ENCODE measurements around the gene MLPH.

The MLPH gene

DNA sequence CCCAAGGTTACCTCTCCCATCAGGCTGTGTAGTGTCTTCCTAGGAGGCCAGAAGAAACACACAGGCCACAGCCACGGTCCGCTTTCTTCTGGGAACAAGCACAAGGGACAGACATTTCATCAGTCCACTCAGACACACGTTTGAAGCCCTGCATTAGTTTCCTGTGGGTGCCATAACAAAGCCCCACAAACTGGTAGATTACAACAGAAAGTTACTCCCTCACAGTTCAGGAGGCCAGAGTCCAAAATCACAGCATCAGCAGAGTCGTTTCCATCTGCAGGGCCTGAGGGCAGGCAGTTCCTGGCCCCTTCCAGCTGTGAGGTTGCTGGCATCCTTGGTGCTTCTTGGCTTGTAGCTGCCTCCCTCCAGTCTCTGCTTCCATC, 70.6 kb downstream of the MLPH start:
- Histone ChIP-seq H3K4me2 (ENCODE audit: insufficient read depth, low read length, poor library complexity, severe bottlenecking) (no peak overlapping the region), H4K8ac (ENCODE audit: low read depth, low read length) (no peak overlapping the region), H3K36me3 (replicated peaks in 1 of 2; ENCODE audit: control insufficient read depth in 2 of 2, insufficient read depth in 2 of 2, low read length in 2 of 2) (no peaks in the 10 kb centered on the region), H2BK5ac (ENCODE audit: low read length) (no peak overlapping the region), H3K4me3 (ENCODE audit: low read length in 2 of 2) (no peak overlapping the region), H3K9me3 (replicated peaks in 1 of 2; ENCODE audit: control insufficient read depth in 2 of 2, insufficient read depth in 1 of 2, low read depth in 1 of 2, low read length in 2 of 2) (peaks cover 0 to 12% of the 10 kb centered on the region in 2 donors), H4K91ac (ENCODE audit: low read depth, low read length, poor library complexity) (no peak overlapping the region), H3K27me3 (ENCODE audit: control insufficient read depth in 3 of 3, insufficient read depth in 3 of 3, low read depth in 1 of 3, low read length in 3 of 3) (peaks cover 0 to 2% (median 0%) of the 10 kb centered on the region in 3 experiments), H3K14ac (ENCODE audit: low read length) (no peak overlapping the region), H3K4me1 (ENCODE audit: control insufficient read depth in 2 of 2, insufficient read depth in 1 of 2, low read depth in 1 of 2, low read length in 2 of 2) (no peaks in the 10 kb centered on the region), H3K79me1 (ENCODE audit: low read depth, low read length) (no peaks in the 10 kb centered on the region), H2BK15ac (ENCODE audit: low read length) (no peak overlapping the region), H3K27ac (replicated peaks; ENCODE audit: low read length) (no peak overlapping the region), H2BK120ac (ENCODE audit: low read depth, low read length) (no peak overlapping the region), H3K18ac (ENCODE audit: low read length) (peak overlapping the region; percentile 33), H2AK5ac (ENCODE audit: low read depth, low read length) (no peak overlapping the region), H2AFZ (ENCODE audit: low read length) (no peak overlapping the region), H3K9ac (ENCODE audit: low read depth, low read length, poor library complexity) (no peak overlapping the region), H3K4ac (ENCODE audit: low read length) (no peak overlapping the region), H2BK12ac (ENCODE audit: low read length) (no peak overlapping the region), H3K23ac (ENCODE audit: low read depth, low read length, poor library complexity) (no peak overlapping the region)
- no CpG with 5 or more reads among the region's 4 CpGs for WGBS, 2 donors (ENCODE audit: extremely low coverage in 2 of 2, insufficient read length in 2 of 2, insufficient replicate concordance in 1 of 2)
- no peak for DNase-seq (ENCODE audit: low spot score)

DNA sequence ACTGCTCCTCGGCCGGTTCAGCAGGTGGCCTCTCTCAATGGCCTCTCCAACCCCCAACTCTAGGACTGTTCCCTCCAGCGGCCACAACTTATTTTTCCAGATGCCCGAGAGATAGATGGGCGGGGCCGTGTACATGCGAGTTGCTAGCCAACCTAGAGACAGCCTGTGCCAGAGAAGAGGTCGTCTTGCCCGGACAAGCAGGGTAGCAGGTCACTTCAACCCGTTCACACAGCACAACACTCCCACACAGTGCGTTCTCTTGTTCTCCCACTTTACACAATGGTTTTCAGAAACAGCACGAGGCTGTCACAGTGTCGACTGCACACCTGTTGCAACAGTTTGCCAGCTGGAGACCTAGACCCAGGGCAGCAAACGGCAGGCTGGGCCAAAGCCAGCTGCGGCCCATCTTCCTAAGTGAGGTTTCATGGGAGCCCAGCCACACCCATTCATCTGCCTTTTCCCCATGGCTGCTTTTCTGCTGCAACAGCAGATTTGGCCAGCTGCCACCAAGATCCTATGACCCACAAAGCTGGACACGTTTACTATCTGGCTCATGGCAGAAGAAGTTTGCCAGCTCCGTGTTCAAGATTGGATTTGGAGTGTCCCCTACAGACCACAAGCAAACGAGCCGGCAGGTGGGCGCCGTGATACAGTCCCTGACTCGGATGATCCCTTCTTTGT, 72.0 kb downstream of the MLPH start:
- H3K36me3 ChIP-seq (replicated peaks in 1 of 2; ENCODE audit: control insufficient read depth in 2 of 2, insufficient read depth in 2 of 2, low read length in 2 of 2), result no peaks in the 10 kb centered on the region
- H2BK5ac ChIP-seq (ENCODE audit: low read length), result no peak overlapping the region
- no peak overlapping the region for H3K9ac ChIP-seq (ENCODE audit: low read depth, low read length, poor library complexity)
- H3K79me1 ChIP-seq (ENCODE audit: low read depth, low read length), result no peaks in the 10 kb centered on the region
- H3K4me3 ChIP-seq (ENCODE audit: low read length in 2 of 2), result no peak overlapping the region
- H3K27ac ChIP-seq (replicated peaks; ENCODE audit: low read length), result no peak overlapping the region
- H4K8ac ChIP-seq (ENCODE audit: low read depth, low read length), result no peak overlapping the region
- DNase-seq (ENCODE audit: low spot score), result no peak
- H2BK120ac ChIP-seq (ENCODE audit: low read depth, low read length), result no peak overlapping the region
- H2AFZ ChIP-seq (ENCODE audit: low read length), result no peak overlapping the region
- peak overlapping the region; percentile 59 for H2BK15ac ChIP-seq (ENCODE audit: low read length)
- WGBS, 2 donors (ENCODE audit: extremely low coverage in 2 of 2, insufficient read length in 2 of 2, insufficient replicate concordance in 1 of 2), result no CpG with 5 or more reads among the region's 22 CpGs
- H2BK12ac ChIP-seq (ENCODE audit: low read length), result no peak overlapping the region
- H3K18ac ChIP-seq (ENCODE audit: low read length), result no peak overlapping the region
- no peak overlapping the region for H3K4me2 ChIP-seq (ENCODE audit: insufficient read depth, low read length, poor library complexity, severe bottlenecking)
- no peak overlapping the region for H4K91ac ChIP-seq (ENCODE audit: low read depth, low read length, poor library complexity)
- H3K14ac ChIP-seq (ENCODE audit: low read length), result peak overlapping the region; percentile 31
- peaks cover 0 to 5% of the 10 kb centered on the region in 2 donors for H3K9me3 ChIP-seq (replicated peaks in 1 of 2; ENCODE audit: control insufficient read depth in 2 of 2, insufficient read depth in 1 of 2, low read depth in 1 of 2, low read length in 2 of 2)
- H3K4me1 ChIP-seq (ENCODE audit: control insufficient read depth in 2 of 2, insufficient read depth in 1 of 2, low read depth in 1 of 2, low read length in 2 of 2), result no peaks in the 10 kb centered on the region
- no peak overlapping the region for H3K4ac ChIP-seq (ENCODE audit: low read length)
- H3K27me3 ChIP-seq (ENCODE audit: control insufficient read depth in 3 of 3, insufficient read depth in 3 of 3, low read depth in 1 of 3, low read length in 3 of 3), result peaks cover 0 to 7% (median 2%) of the 10 kb centered on the region in 3 experiments
- no peak overlapping the region for H2AK5ac ChIP-seq (ENCODE audit: low read depth, low read length)
- H3K23ac ChIP-seq (ENCODE audit: low read depth, low read length, poor library complexity), result no peak overlapping the region

DNA sequence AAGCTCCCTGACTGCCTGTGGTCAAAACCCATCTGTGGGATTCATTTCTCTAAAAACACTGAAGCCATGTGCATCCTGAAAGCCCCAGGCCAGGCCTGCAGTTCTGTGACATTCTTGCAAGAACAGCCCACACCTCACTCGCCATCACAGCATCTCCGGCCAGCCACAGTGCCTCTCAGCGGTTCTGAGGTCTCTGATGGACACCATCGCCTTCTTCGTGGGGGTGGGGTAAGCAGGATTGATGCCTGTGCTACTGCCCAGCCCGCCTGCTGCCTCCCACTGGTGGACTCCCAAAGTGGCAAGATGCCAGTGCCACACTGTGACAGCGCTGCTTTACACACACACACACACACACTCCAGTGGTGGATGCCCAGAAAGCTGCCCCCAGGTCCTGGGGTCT, 74.2 kb downstream of the MLPH start:
- Histone ChIP-seq H3K18ac (ENCODE audit: low read length) (no peak overlapping the region), H3K9ac (ENCODE audit: low read depth, low read length, poor library complexity) (no peak overlapping the region), H2BK120ac (ENCODE audit: low read depth, low read length) (no peak overlapping the region), H3K27me3 (ENCODE audit: control insufficient read depth in 3 of 3, insufficient read depth in 3 of 3, low read depth in 1 of 3, low read length in 3 of 3) (peaks cover 0 to 7% (median 2%) of the 10 kb centered on the region in 3 experiments), H2BK15ac (ENCODE audit: low read length) (no peak overlapping the region), H3K23ac (ENCODE audit: low read depth, low read length, poor library complexity) (peak overlapping the region; percentile 74), H3K4me1 (ENCODE audit: control insufficient read depth in 2 of 2, insufficient read depth in 1 of 2, low read depth in 1 of 2, low read length in 2 of 2) (no peaks in the 10 kb centered on the region), H3K4ac (ENCODE audit: low read length) (no peak overlapping the region), H4K8ac (ENCODE audit: low read depth, low read length) (no peak overlapping the region), H3K14ac (ENCODE audit: low read length) (no peak overlapping the region), H3K36me3 (replicated peaks in 1 of 2; ENCODE audit: control insufficient read depth in 2 of 2, insufficient read depth in 2 of 2, low read length in 2 of 2) (no peaks in the 10 kb centered on the region), H2BK5ac (ENCODE audit: low read length) (no peak overlapping the region), H3K79me1 (ENCODE audit: low read depth, low read length) (no peaks in the 10 kb centered on the region), H3K4me2 (ENCODE audit: insufficient read depth, low read length, poor library complexity, severe bottlenecking) (no peak overlapping the region), H2AK5ac (ENCODE audit: low read depth, low read length) (peak overlapping the region; percentile 48), H3K27ac (replicated peaks; ENCODE audit: low read length) (no peak overlapping the region), H3K4me3 (ENCODE audit: low read length in 2 of 2) (no peak overlapping the region), H2BK12ac (ENCODE audit: low read length) (no peak overlapping the region), H4K91ac (ENCODE audit: low read depth, low read length, poor library complexity) (no peak overlapping the region), H2AFZ (ENCODE audit: low read length) (no peak overlapping the region), H3K9me3 (replicated peaks in 1 of 2; ENCODE audit: control insufficient read depth in 2 of 2, insufficient read depth in 1 of 2, low read depth in 1 of 2, low read length in 2 of 2) (peaks cover 0 to 7% of the 10 kb centered on the region in 2 donors)
- DNase-seq (ENCODE audit: low spot score), result no peak
- no CpG with 5 or more reads among the region's 7 CpGs for WGBS, 2 donors (ENCODE audit: extremely low coverage in 2 of 2, insufficient read length in 2 of 2, insufficient replicate concordance in 1 of 2)

DNA sequence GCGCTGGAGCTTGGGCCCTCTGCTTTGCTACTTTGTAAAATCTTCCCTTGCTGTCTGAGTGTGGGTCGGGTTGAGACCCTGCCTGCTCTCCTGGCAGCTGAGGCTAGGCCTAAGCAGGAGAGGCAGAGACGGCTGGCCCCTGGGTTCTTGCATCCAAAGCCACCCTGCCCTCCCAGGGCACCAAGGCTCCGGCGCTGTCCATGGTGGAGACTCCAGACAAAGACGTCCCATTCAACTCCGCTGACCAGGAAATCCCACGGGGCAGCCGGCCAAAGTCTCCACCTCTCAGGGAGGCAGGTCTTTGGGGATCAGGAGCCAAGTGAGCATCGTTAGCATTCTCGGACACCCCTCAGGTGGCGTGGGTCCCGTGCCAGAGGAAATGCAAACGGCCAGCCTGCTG, 76.8 kb downstream of the MLPH start:
- Histone ChIP-seq H4K91ac (ENCODE audit: low read depth, low read length, poor library complexity) (no peak overlapping the region), H2BK120ac (ENCODE audit: low read depth, low read length) (no peak overlapping the region), H3K4me2 (ENCODE audit: insufficient read depth, low read length, poor library complexity, severe bottlenecking) (no peak overlapping the region), H2BK12ac (ENCODE audit: low read length) (no peak overlapping the region), H3K4me1 (ENCODE audit: control insufficient read depth in 2 of 2, insufficient read depth in 1 of 2, low read depth in 1 of 2, low read length in 2 of 2) (no peaks in the 10 kb centered on the region), H3K9me3 (replicated peaks in 1 of 2; ENCODE audit: control insufficient read depth in 2 of 2, insufficient read depth in 1 of 2, low read depth in 1 of 2, low read length in 2 of 2) (peaks cover 0 to 8% of the 10 kb centered on the region in 2 donors), H2AFZ (ENCODE audit: low read length) (no peak overlapping the region), H3K23ac (ENCODE audit: low read depth, low read length, poor library complexity) (no peak overlapping the region), H3K9ac (ENCODE audit: low read depth, low read length, poor library complexity) (no peak overlapping the region), H2BK15ac (ENCODE audit: low read length) (no peak overlapping the region), H2BK5ac (ENCODE audit: low read length) (no peak overlapping the region), H3K27ac (replicated peaks; ENCODE audit: low read length) (no peak overlapping the region), H3K4ac (ENCODE audit: low read length) (no peak overlapping the region), H3K4me3 (ENCODE audit: low read length in 2 of 2) (no peak overlapping the region), H2AK5ac (ENCODE audit: low read depth, low read length) (no peak overlapping the region), H3K36me3 (replicated peaks in 1 of 2; ENCODE audit: control insufficient read depth in 2 of 2, insufficient read depth in 2 of 2, low read length in 2 of 2) (no peaks in the 10 kb centered on the region), H3K18ac (ENCODE audit: low read length) (no peak overlapping the region), H4K8ac (ENCODE audit: low read depth, low read length) (no peak overlapping the region), H3K14ac (ENCODE audit: low read length) (no peak overlapping the region), H3K27me3 (ENCODE audit: control insufficient read depth in 3 of 3, insufficient read depth in 3 of 3, low read depth in 1 of 3, low read length in 3 of 3) (peaks cover 0 to 7% (median 2%) of the 10 kb centered on the region in 3 experiments), H3K79me1 (ENCODE audit: low read depth, low read length) (no peaks in the 10 kb centered on the region)
- no CpG with 5 or more reads among the region's 14 CpGs for whole genome bisulfite sequencing, 2 donors (ENCODE audit: extremely low coverage in 2 of 2, insufficient read length in 2 of 2, insufficient replicate concordance in 1 of 2)
- no peak for DNase-seq (ENCODE audit: low spot score)
